Karpas-422 (cell line): ENCODE measurements around the gene CLCN4. TPM values are rescaled to one million over a fixed set of nuclear protein-coding genes. Genes with fewer than 3 reads are reported as not detected.

ENCODE experiments used
- DNase-seq: peaks from one replicate; pipeline ENCODE4 v3.0.0-alpha.2; 2015
- H2AFZ ChIP-seq: fragments of 200-600 bp; sonication (generic); 2 replicates; pipeline ENCODE4 v1.6.1; 2014; ENCODE audit warnings: antibody characterized with exemption, low read length, mixed read lengths
- H3K27ac ChIP-seq: fragments of 200-600 bp; sonication (generic); 2 replicates; pipeline ENCODE4 v1.5.1; 2014; ENCODE audit warnings: mild to moderate bottlenecking, low read length, moderate library complexity
- H3K27me3 ChIP-seq: fragments of 200-600 bp; sonication (generic); 2 replicates; pipeline ENCODE4 v1.6.1; 2014; ENCODE audit warnings: low read length, mixed read lengths
- H3K36me3 ChIP-seq: fragments of 200-600 bp; sonication (generic); 2 replicates; pipeline ENCODE4 v1.6.1; 2014; ENCODE audit warnings: low read length, mixed read lengths; ENCODE audit not compliant: insufficient read depth
- H3K4me1 ChIP-seq: fragments of 200-600 bp; sonication (generic); 2 replicates; pipeline ENCODE4 v1.6.1; 2014; ENCODE audit warnings: mild to moderate bottlenecking, low read length, mixed read lengths
- H3K4me2 ChIP-seq: fragments of 200-600 bp; sonication (generic); 2 replicates; pipeline ENCODE4 v1.6.1; 2014; ENCODE audit warnings: low read length, low read depth, mild to moderate bottlenecking; ENCODE audit not compliant: poor library complexity, severe bottlenecking
- H3K4me3 ChIP-seq: fragments of 200-600 bp; sonication (generic); 2 replicates; pipeline ENCODE4 v1.5.1; 2014; ENCODE audit warnings: mild to moderate bottlenecking, antibody characterized with exemption, low read length, mixed read lengths
- H3K79me2 ChIP-seq: fragments of 200-600 bp; sonication (generic); 2 replicates; pipeline ENCODE4 v1.6.1; 2014; ENCODE audit warnings: mild to moderate bottlenecking, low read length, mixed read lengths
- H3K9ac ChIP-seq: fragments of 200-600 bp; sonication (generic); 2 replicates; pipeline ENCODE4 v1.6.0; 2014; ENCODE audit warnings: low read length
- H3K9me2 ChIP-seq: fragments of 200-600 bp; sonication (generic), shearing (Covaris generic); replicated peaks from 2 replicates; pipeline ENCODE4 v1.6.0; 2014; ENCODE audit warnings: mild to moderate bottlenecking, low read length, moderate library complexity; ENCODE audit not compliant: insufficient read depth
- H3K9me3 ChIP-seq: fragments of 300-700, 200-600 bp; sonication (generic); 2 replicates; pipeline ENCODE4 v1.6.1; 2014; ENCODE audit warnings: low read length, mixed read lengths
- H4K20me1 ChIP-seq: fragments of 200-600 bp; sonication (generic); 2 replicates; pipeline ENCODE4 v1.6.1; 2014; ENCODE audit warnings: mild to moderate bottlenecking, antibody characterized with exemption, low read length, low read depth; ENCODE audit not compliant: insufficient read depth
- total RNA-seq: library from RNA; depleted of rRNA; stranded (reverse); fragments of >200 nt; shearing (Covaris generic); gene quantifications from 2 replicates; pipeline ENCODE4 v1.2.3, GENCODE V29; 2014; ENCODE audit warnings: low replicate concordance

Gene CLCN4
- total RNA-seq, 1 experiment from 2014 or later: 6.3 TPM

GRCh38 chrX:10155137-10155536 is 1.6 kb upstream of the CLCN4 start:
- no peaks in the 10 kb centered on the region for H4K20me1 ChIP-seq
- no peak overlapping the region; the same call in 1 of the 2 replicates for H3K4me3 ChIP-seq
- 0 out of 2 replicates have a peak overlapping the region, but pooled peaks have one; percentile 67 for H2AFZ ChIP-seq
- no peaks in the 10 kb centered on the region for H3K27me3 ChIP-seq
- DNase-seq: no peak
- no peaks in the 10 kb centered on the region for H3K79me2 ChIP-seq
- peak overlapping the region; percentile 63 for H3K4me2 ChIP-seq
- no peaks in the 10 kb centered on the region for H3K9me2 ChIP-seq
- H3K9ac ChIP-seq: peak overlapping the region; percentile 28; the same call in 1 of the 2 replicates
- peaks cover 49% of the 10 kb centered on the region for H3K4me1 ChIP-seq
- H3K36me3 ChIP-seq: no peaks in the 10 kb centered on the region
- H3K27ac ChIP-seq: no peak overlapping the region
- H3K9me3 ChIP-seq: no peaks in the 10 kb centered on the region

GRCh38 chrX:10157032-10157341 is 212 bp downstream of the CLCN4 start:
- no peaks in the 10 kb centered on the region for H3K36me3 ChIP-seq
- peak overlapping the region; percentile 70 for H3K9ac ChIP-seq
- peak overlapping the region; percentile 94 for H3K27ac ChIP-seq
- H3K9me3 ChIP-seq: no peaks in the 10 kb centered on the region
- H3K4me2 ChIP-seq: peak overlapping the region; percentile 63
- no peaks in the 10 kb centered on the region for H4K20me1 ChIP-seq
- DNase-seq: no peak
- H3K9me2 ChIP-seq: no peaks in the 10 kb centered on the region
- peaks cover 49% of the 10 kb centered on the region for H3K4me1 ChIP-seq
- H3K27me3 ChIP-seq: no peaks in the 10 kb centered on the region
- H3K79me2 ChIP-seq: no peaks in the 10 kb centered on the region
- peak overlapping the region; percentile 55 for H3K4me3 ChIP-seq
- no peak overlapping the region; the same call in 1 of the 2 replicates for H2AFZ ChIP-seq

DNA sequence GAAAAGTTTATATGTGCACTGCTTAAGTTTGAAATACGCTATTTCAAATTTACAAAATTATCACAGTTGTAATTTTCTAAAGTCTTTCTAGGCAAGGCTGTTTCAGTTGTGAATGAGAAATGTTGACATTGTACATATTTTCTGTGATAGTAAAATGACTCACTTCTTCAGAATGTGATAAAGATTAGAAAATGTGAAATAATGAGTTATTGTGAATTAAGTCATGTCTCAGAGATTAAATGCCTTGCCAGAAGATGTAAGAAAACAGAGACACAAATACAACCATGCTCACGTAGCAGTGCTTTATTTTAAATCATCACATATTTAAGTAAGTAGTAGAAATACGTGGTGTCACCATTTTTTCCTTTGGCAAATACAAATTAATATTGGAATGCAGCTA is 768 bp downstream of the CLCN4 start:
- Histone ChIP-seq H2AFZ (no peak overlapping the region), H3K27ac (peak overlapping the region; percentile 94), H3K79me2 (no peaks in the 10 kb centered on the region), H3K27me3 (no peaks in the 10 kb centered on the region), H3K4me3 (peak overlapping the region; percentile 55), H3K36me3 (no peaks in the 10 kb centered on the region), H4K20me1 (no peaks in the 10 kb centered on the region), H3K9ac (peak overlapping the region; percentile 70), H3K9me2 (no peaks in the 10 kb centered on the region), H3K4me1 (peaks cover 49% of the 10 kb centered on the region), H3K4me2 (peak overlapping the region; percentile 63), H3K9me3 (no peaks in the 10 kb centered on the region)
- DNase-seq: no peak

- peak overlapping the region; percentile 63 for H3K4me2 ChIP-seq
- DNase-seq: peak; percentile 87
These were observed 1.7 kb downstream of the CLCN4 start for GRCh38 chrX:10158279-10159144.

GRCh38 chrX:10159145-10159468 is 2.3 kb downstream of the CLCN4 start:
- Histone ChIP-seq H3K27me3 (no peaks in the 10 kb centered on the region), H3K4me1 (peaks cover 49% of the 10 kb centered on the region), H3K9ac (peak overlapping the region; percentile 60; the same call in 1 of the 2 replicates), H3K36me3 (no peaks in the 10 kb centered on the region), H3K4me2 (peak overlapping the region; percentile 63), H3K4me3 (peak overlapping the region; percentile 55), H3K27ac (no peak overlapping the region), H3K9me3 (no peaks in the 10 kb centered on the region), H2AFZ (no peak overlapping the region), H3K9me2 (no peaks in the 10 kb centered on the region), H4K20me1 (no peaks in the 10 kb centered on the region), H3K79me2 (no peaks in the 10 kb centered on the region)
- no peak for DNase-seq

More at GRCh38 chrX:10158279-10159144, 1.7 kb downstream of the CLCN4 start:
- H3K4me1 ChIP-seq: peaks cover 49% of the 10 kb centered on the region
- no peaks in the 10 kb centered on the region for H4K20me1 ChIP-seq
- peak overlapping the region; percentile 55 for H3K4me3 ChIP-seq
- H2AFZ ChIP-seq: no peak overlapping the region
- H3K27me3 ChIP-seq: no peaks in the 10 kb centered on the region
- peak overlapping the region; percentile 94 for H3K27ac ChIP-seq
- no peaks in the 10 kb centered on the region for H3K36me3 ChIP-seq
- no peaks in the 10 kb centered on the region for H3K9me2 ChIP-seq
- no peaks in the 10 kb centered on the region for H3K9me3 ChIP-seq
- peak overlapping the region; percentile 70 for H3K9ac ChIP-seq
- no peaks in the 10 kb centered on the region for H3K79me2 ChIP-seq

GRCh38 chrX:10160211-10160610 is 3.4 kb downstream of the CLCN4 start:
- no peak overlapping the region for H3K4me2 ChIP-seq
- no peak overlapping the region for H3K27ac ChIP-seq
- no peaks in the 10 kb centered on the region for H3K9me3 ChIP-seq
- no peaks in the 10 kb centered on the region for H3K79me2 ChIP-seq
- H2AFZ ChIP-seq: no peak overlapping the region
- peaks cover 40% of the 10 kb centered on the region for H3K4me1 ChIP-seq
- no peaks in the 10 kb centered on the region for H3K36me3 ChIP-seq
- no peaks in the 10 kb centered on the region for H3K9me2 ChIP-seq
- no peak overlapping the region for H3K4me3 ChIP-seq
- no peaks in the 10 kb centered on the region for H3K27me3 ChIP-seq
- no peak for DNase-seq
- H4K20me1 ChIP-seq: no peaks in the 10 kb centered on the region
- no peak overlapping the region for H3K9ac ChIP-seq

DNA sequence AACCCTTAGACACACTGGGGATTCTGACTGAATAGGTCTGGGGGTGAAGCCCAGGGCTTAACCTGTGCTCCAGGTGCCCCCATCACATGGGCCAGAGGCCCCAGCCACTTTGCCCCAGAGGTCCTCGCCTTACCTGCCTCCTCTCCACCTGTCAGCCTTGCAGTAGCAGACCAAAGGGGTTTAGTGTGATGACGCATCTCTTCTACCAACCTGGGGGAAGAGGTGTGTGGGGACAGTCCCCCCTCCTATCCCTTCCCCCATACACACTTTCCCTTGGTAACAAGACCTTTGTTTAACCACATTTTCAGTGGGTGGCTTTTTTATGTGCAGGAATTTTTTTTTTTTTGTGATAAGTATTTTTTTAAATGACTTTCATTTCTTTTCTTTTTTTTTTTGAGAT is 6.3 kb downstream of the CLCN4 start:
- DNase-seq: no peak
- peaks cover 25% of the 10 kb centered on the region for H3K4me1 ChIP-seq
- no peak overlapping the region for H3K9ac ChIP-seq
- H3K9me3 ChIP-seq: no peaks in the 10 kb centered on the region
- H3K27ac ChIP-seq: no peak overlapping the region
- H3K36me3 ChIP-seq: no peaks in the 10 kb centered on the region
- no peaks in the 10 kb centered on the region for H3K27me3 ChIP-seq
- H2AFZ ChIP-seq: no peak overlapping the region
- H4K20me1 ChIP-seq: no peaks in the 10 kb centered on the region
- no peaks in the 10 kb centered on the region for H3K79me2 ChIP-seq
- no peak overlapping the region for H3K4me2 ChIP-seq
- H3K9me2 ChIP-seq: no peaks in the 10 kb centered on the region
- no peak overlapping the region for H3K4me3 ChIP-seq

DNA sequence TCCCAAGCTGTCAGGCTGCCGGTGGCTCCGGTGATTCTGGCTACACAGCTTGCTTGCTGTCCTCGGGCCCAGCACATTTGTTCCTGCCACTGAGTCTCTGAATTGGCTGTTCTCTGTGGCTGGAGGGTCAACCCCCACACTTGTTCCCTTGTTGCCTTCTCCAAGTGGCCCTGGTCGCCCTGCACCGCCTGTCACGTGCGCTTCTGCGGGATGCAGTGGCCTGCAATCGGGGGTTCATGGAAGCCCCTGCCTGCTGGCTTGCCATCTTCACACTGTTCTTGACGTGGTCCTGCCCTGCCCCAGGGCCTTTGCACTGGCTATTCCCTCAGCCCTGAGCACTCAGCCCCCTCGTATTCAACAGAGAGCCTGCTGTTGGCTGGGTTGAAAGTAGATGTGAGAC is 8.1 kb downstream of the CLCN4 start:
- Histone ChIP-seq H3K27me3 (no peaks in the 10 kb centered on the region), H3K4me3 (no peak overlapping the region), H4K20me1 (no peaks in the 10 kb centered on the region), H3K9me2 (no peaks in the 10 kb centered on the region), H3K9ac (no peak overlapping the region), H3K36me3 (no peaks in the 10 kb centered on the region), H3K9me3 (no peaks in the 10 kb centered on the region), H3K4me2 (no peak overlapping the region), H2AFZ (no peak overlapping the region), H3K4me1 (peaks cover 10% of the 10 kb centered on the region), H3K27ac (no peak overlapping the region), H3K79me2 (no peaks in the 10 kb centered on the region)
- no peak for DNase-seq
